C4-2B (cell line): ENCODE results near the gene DAZAP1.

Source experiments
- H3K27ac ChIP-seq: fragments of 450-650 bp; 2 replicates; pipeline ENCODE4 v1.5.1; 2017
- ZFX ChIP-seq: fragments of 450-650 bp; IDR thresholded peaks from 2 replicates; pipeline ENCODE4 v1.6.1; 2017
- TF ChIP-seq, protein P1 (sequence below): fragments of 450-650 bp; conservative IDR thresholded peaks from 2 replicates; pipeline ENCODE4 v1.5.1; 2017; ENCODE audit warnings: mild to moderate bottlenecking

Gene DAZAP1

DNA sequence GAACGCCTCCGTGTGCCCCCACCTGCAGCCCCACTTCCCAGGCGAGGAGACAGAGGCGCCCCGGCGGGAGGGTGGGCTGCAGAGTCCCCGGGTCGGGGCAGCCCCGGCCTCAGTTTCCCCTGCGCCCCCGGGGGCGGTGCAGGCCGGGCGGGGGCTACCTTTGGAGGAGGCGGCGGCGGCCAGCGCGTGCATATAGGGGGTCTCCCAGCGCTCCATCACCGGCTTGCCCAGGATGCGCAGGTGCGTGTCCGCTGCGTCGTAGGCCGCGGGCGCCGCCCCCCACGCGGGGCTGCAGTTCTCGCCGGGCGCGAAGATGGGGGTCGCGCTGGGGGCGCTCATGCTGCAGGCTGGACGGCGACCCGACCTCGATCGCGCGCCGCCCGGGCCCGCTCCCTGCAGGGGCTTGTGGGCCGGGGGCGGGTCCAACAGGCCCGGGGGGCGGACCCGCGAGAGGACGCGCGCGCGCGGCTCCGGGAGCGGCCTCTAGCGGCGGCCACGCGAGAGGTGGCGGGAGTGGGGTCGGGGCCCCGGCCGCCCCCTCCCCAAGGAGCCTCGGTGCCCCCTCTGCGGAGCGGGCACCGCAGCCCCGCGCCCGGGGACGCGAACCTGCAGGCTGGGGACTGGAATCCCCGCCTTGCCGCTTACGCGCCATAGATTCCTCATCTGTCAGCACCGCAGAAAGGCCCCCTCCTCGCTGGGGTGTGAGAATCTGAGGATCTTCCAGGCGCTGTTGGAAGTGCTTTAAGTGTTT is 6.1 kb upstream of the DAZAP1 start, which contains the start of gene GAMT:
TSS of gene GAMT (minus strand) at position 405 of the 751 bp plus-strand sequence. CDS start at position 339, 66 bp downstream.
- peak within 1 kb of the TSS; percentile 95 for H3K27ac ChIP-seq
- TF ChIP-seq, protein P1, sequence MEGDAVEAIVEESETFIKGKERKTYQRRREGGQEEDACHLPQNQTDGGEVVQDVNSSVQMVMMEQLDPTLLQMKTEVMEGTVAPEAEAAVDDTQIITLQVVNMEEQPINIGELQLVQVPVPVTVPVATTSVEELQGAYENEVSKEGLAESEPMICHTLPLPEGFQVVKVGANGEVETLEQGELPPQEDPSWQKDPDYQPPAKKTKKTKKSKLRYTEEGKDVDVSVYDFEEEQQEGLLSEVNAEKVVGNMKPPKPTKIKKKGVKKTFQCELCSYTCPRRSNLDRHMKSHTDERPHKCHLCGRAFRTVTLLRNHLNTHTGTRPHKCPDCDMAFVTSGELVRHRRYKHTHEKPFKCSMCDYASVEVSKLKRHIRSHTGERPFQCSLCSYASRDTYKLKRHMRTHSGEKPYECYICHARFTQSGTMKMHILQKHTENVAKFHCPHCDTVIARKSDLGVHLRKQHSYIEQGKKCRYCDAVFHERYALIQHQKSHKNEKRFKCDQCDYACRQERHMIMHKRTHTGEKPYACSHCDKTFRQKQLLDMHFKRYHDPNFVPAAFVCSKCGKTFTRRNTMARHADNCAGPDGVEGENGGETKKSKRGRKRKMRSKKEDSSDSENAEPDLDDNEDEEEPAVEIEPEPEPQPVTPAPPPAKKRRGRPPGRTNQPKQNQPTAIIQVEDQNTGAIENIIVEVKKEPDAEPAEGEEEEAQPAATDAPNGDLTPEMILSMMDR = peak; percentile 94
- TF ChIP-seq ZFX = peak; percentile 55

DNA sequence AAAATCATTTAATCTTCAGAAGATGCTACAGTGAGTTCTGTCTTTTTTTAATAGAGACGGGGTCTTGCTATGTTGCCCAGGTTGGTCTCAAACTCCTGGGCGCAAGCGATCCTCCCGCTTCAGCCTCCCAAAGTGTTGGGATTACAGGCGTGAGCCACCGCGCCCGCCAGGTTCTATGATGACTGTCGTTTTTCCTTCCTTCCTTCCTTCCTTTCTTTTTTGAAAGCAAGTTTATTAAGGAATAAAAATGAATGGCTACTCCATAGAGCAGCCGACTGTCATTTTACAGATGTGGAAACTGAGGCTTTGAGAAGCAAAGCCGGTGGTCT is 5.5 kb upstream of the DAZAP1 start:
- H3K27ac ChIP-seq = peak overlapping the region; percentile 95
- TF ChIP-seq ZFX = no peak
- TF ChIP-seq, protein P1 = peak; percentile 68; the same call in 1 of the 2 replicates

DNA sequence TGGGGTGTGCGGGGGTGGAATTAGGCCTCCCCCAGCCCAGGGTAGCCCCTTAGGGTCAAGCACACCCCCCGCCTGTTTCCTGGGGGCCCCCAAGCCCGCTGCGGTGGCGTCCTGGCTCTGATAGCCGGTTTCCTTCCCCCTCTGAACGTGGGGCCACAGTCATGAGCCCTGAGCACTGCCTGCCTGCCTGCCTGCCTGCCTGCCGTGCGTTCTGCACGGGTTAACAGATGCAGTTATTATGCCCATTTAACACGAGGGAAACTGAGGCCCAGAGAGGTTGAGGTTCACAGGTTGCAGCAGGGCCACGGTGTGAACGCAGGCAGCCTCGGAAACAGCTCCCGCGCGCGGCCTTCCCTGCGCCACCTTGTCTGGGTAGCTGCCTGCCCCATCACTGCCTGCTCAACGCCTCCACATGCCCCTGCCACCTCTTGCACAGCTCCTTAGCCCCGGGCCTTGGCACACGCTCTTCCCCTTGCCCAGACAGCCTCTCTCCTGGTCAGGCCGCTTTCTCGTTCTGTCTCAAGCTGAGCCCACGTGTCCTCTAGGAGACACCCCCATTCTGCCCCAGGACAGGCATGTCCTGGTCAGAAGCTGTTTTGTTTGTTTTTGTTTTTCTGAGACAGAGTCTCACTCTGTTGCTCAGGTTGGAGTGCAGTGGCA is 4.8 kb upstream of the DAZAP1 start:
- TF ChIP-seq, protein P1 = no peak
- TF ChIP-seq ZFX = no peak

DNA sequence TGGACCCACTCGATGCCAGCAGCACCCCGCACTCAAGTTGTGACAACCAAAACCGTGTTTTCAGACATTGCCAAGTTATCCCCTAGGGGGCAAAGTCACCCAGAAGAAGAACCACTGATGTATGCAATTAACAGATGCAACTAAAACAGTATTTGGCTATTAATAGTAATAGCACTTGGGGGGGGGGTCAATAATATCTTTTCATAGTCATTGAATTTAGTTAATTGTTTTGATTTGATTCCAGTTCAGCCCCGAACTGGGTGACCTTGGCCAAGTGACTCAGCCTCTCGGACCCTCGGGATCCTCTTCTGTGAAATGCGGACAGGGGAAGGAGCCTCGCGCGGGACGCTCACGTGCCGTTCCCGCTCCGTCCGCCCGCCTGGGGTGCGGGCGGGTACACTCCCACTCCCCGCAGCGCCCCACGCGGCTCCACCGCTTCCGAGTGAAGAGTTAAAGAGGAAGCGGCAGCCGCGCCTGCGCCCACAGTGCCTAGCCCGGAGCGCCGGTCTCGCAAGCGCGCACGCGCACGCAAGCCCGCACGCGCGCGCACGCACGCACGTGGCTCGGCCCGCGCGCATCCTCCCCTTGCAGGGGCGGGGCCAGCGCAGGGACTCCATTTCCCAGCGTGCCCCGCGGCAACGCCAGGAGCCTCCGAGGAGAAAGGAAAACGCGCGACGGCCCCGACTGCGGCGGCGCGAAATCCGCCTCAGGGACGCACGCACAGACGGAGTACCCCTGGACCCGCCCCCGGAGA is 435 bp upstream of the DAZAP1 start:
- TF ChIP-seq ZFX = no peak
- TF ChIP-seq, protein P1 = no peak; the same call in 1 of the 2 replicates
- H3K27ac ChIP-seq = peak overlapping the region; percentile 99

More for the DNA sequence above, 4.8 kb upstream of the DAZAP1 start:
- no peak overlapping the region for H3K27ac ChIP-seq

DNA sequence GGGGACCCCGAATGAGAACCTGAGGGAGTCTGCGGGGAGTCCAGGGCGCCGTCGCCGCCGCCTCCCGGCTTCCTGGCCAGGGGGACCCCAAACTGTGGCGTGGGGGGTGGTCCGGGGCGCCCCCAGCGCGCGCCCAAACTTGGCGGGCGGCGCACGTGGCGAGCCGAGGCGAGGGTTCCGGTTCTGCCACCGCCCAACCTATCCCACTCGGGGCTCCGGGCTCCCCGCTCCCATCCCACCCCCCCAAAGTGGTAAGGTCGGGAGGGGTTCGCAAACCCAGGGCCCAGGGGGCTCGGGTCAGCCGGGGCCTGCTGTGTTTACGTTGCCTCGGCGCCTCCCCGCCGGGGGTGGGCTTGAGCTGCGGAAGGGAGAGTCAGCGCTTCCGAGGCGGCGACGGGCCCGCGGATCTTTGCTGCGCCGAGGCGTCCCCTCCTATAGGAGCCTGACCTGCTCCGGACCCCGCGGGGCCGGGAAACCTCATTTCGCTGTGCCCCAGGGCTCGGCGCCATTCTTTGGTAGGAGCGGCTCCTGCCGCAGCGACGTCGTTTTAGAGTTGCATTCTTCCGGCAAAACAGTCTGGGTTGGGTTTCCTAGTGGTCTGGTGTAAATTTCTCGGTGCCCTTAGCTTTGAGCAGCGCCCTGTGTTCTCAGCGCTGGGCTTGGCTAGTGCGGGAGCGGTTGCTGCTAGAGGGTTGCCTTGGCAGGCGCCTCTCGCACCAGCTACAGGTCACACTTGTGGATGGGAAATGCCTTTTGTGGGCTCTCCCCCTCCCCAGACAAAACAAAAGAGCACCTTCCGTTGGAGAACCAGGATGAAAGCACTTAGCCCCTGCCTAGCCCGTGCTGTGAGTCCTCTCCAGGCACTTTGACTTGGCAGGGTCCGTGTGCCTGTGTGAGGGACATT is 1.2 kb downstream of the DAZAP1 start:
- TF ChIP-seq, protein P1 = no peak
- TF ChIP-seq ZFX = peak; percentile 27; the same call in 1 of the 2 replicates
- H3K27ac ChIP-seq = peak overlapping the region; percentile 99

DNA sequence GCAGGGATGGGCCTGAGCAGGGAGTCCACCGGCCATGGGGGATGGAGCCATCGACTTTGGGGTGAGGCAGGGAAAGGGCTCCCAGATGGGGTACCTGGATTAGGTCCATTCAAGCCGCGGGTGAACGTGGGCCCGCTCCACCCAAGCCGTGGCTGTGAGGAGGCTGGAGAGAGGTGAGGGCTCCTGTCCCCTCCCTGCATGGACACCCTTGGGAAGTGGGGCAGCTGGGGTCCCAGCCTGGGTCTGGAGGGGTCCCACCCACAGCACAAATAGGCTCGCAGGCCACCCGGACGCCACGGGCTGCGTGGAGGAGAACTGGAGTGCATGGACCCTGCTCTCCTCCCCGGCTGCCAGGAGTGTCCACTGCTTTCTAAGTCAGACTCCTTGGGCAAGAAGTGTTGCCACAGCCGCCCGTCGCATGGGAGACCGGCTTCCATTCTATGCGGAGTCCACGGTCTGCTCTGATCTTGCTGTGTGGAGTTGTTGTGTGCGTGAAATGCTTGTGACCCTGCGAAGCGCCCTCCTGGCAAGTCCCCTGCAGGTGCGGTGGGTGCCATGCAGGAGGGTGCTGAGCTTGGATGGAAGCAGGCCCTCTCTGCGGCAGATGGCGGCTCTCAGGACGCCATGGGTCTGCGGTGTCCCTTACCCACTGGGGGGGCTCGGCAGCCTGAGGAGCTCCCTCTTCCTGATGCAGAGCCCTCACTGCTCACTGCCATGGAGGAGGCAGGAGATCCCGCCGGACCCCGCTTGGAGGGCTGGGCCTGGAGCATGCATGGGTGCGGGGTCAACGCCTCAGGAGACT is 2.0 kb downstream of the DAZAP1 start:
- peak overlapping the region; percentile 99 for H3K27ac ChIP-seq
- TF ChIP-seq ZFX = no peak
- TF ChIP-seq, protein P1 = no peak
